Measurements from ENCODE around the gene TMEM156.
"Not testable (repeated sequence)": the region's sequence is repeated elsewhere in the genome, so short reads cannot be mapped to it uniquely, and the experiment has no call there.

The TMEM156 gene

DNA sequence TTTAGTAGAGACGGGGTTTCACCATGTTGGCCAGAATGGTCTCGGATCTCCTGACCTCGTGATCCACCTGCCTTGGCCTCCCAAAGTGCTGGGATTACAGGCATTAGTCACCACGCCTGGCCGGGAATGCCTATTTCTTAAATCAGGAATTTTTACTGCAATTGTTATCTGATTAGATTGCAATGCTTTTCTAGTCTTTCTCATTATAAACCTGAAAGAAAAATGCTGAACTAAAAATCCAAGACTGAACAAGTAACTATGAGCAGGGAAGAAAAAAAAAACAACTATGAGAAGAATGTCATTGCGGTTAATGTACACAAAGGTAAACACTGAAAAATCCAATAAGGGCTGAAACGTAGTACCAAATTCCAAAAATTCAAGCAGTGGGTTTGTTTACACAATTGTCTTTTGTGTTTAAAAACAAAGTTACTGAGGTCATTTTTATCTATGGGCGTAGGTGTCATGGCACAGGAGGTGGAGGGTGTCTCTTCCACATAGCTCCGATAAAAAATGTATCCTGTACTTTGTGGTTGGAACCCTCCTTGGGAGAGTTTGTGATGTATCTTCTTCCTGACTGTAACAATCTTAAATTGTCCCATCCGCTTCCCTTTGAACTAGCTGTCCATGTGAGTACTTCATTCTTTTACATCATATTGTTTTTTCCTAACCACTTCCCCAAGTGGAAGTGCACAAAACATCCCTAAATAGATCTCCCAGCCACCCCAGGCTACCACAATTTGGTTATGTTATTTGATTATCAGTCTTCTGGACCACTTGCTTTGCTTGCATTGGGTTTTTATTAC, 11.1 kb upstream of the TMEM156 start:
- peak; percentile 7 for DNase-seq (ENCODE audit: low spot score)

GRCh38 chr4:39042366-39042765, 10.2 kb upstream of the TMEM156 start:
- DNase-seq (ENCODE audit: low spot score) = no peak

GRCh38 chr4:39039108-39039507, 6.9 kb upstream of the TMEM156 start:
- no peak for DNase-seq (ENCODE audit: low spot score)

DNA sequence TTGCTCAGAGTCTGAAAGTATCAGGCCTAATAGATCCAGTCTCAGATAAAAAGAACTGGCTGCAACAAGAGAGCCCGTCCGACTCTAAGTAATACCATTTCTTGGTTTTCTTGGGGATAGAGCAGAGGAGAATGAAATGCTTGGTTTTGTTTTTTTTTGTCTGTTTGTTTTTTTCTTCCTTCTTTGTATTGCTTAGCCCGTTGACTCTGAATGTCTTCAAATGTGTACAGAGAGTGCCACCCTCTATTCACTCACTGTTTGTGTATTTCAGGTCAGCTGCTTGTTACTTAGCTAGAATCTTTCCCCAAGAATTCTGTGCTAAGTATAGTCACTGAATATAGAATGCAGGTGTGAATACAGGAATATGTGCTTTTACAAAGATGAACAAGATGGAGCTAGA, 5.7 kb upstream of the TMEM156 start:
- peak; percentile 2 for DNase-seq (ENCODE audit: low spot score)

DNA sequence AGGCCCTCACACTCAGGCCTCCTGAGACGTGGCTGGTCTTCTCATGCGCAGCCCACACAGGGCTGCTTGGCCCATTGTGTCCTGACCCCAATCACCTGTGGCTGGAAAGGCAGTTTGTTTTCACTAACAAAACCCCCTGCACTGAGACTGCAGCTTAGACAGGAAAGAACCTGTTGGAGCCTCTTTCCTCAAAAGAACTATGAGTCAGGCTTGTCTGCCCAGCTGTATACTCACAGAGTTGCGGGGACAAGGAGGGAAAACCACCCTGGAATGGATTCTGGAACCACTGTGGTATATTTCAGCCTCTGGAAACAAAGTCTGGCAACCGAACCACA, 5.2 kb upstream of the TMEM156 start:
- peak; percentile 59 for DNase-seq (ENCODE audit: low spot score)

DNA sequence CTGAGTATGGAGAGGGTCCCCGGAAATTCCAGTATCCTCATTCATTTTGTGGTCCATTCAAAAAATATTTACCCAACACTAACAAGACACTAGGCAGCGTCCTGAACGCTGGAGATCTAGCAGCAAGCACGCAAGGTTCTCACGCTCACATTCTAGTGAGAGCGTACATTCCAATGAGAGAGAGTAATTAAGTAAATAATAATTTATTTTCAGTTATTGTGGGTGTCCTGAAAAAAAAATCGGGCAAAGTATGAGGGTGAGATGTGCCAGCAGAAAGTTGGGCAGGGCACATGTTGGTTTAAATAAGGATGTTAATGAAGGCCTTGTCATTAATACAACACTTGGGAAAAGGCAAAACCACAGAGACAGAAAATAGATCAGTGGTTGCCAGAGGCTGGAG, 4.0 kb upstream of the TMEM156 start:
- DNase-seq (ENCODE audit: low spot score) = peak; percentile 29

- DNase-seq (ENCODE audit: low spot score) = not testable (repeated sequence)
Measured at GRCh38 chr4:39031590-39032020, 604 bp downstream of the TMEM156 start.

- DNase-seq (ENCODE audit: low spot score) = no peak
Measured at GRCh38 chr4:39030725-39031124, 1.5 kb downstream of the TMEM156 start.

GRCh38 chr4:39029752-39030694, 2.2 kb downstream of the TMEM156 start:
- no peak for DNase-seq (ENCODE audit: low spot score)

DNA sequence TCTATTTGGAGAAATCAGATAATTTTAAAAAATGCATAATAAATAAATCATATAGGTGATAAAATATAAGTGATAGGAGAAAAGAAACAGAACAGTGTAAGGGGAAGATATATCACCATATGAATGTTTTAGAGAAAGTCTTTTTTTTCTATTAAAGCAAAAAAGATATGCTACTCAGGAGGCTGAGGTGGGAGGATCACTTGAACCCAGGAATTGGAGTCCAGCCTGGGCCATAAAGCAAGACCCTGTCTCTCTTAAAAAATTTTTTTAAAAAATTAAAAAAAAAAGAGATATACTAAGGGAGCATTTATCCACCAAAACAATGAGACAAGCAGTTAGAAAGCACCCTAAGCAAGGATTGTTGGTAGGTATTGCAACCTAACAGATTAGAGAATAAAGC, 6.1 kb downstream of the TMEM156 start:
- no peak for DNase-seq (ENCODE audit: low spot score)

GRCh38 chr4:39025552-39026085, 6.6 kb downstream of the TMEM156 start:
- DNase-seq (ENCODE audit: low spot score) = no peak

DNA sequence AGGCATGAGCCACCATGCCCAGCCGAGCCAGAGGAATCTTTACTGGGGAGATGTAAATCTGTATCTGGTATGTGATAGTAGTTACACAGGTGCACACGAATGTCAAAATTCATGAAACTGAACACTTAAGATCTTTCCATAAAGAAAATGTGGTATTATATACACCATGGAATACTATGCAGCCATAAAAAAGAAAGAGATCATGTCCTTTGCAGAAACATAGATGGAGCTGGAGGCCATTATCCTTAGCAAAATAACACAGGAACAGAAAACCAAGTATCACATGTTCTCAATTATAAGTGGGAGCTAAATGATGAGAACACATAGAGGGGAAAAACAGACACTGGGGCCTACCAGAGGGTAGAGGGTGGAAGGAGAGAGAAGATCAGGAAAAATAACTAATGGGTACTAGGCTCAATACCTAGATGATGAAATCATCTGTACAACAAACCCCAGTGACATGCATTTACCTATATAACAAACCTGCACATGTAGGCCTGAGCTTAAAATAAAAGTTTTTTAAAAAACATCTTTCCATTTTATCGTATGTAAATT, 7.8 kb downstream of the TMEM156 start:
- DNase-seq (ENCODE audit: low spot score) = no peak

DNA sequence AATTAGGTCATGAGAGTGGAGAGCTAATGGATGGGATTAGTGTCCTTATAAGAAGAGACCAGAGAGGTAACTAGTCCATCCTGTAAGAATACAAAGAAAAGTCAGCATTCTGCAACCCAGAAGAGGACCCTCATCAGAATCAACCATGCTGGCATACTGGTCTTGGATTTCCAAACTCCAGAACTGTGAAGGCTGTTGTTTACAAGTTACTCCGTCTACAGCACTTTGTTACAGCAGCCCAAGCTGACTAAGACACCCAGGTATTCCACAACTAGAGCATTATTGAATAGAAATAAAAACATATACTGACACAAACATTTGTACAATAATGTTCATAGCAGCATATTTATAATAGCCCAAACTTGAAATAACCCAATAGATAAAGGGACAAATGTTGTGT, 9.2 kb downstream of the TMEM156 start:
- DNase-seq (ENCODE audit: low spot score) = no peak

DNA sequence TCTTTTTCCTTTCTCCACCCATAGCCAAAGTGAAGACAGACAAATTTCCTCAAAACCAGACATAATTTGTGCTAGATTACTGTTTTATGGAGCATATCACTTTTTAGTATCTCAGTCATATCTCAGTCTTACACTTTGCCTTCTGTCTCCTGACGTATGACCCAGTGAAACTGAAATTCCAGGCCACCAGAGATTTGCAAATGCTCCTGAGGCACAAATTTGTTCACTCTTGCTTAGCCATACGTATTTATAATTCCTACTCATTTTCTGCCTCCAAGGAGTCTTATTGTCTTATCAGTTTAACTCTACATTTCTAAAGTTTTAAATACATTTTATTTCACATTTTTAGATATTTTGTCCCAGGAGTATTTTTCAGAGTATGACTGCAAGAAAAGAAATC, 10.0 kb downstream of the TMEM156 start:
- DNase-seq (ENCODE audit: low spot score) = no peak

DNA sequence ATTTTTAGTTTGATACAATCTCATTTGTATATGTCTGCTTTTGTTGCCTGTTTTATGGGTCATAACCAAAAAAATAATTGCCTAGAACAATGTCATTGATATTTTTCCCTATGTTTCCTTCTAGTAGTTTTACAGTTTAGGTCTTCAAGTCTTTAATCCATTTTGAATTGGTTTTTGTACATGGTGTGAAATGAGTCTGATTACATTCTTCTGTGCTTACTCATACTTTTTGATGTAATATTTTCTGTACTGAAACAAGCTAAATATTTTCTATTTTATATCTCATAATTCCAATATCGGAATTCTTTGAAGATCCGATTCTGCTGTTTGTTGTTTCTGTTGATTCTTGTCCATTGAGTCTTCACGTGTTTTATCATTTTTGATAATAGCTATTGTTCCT, 10.6 kb downstream of the TMEM156 start:
- no peak for DNase-seq (ENCODE audit: low spot score)

- no peak for DNase-seq (ENCODE audit: low spot score)
Measured at GRCh38 chr4:39020130-39020529, 12.1 kb downstream of the TMEM156 start.

GRCh38 chr4:39014028-39014427, 18.2 kb downstream of the TMEM156 start:
- no peak for DNase-seq (ENCODE audit: low spot score)

DNA sequence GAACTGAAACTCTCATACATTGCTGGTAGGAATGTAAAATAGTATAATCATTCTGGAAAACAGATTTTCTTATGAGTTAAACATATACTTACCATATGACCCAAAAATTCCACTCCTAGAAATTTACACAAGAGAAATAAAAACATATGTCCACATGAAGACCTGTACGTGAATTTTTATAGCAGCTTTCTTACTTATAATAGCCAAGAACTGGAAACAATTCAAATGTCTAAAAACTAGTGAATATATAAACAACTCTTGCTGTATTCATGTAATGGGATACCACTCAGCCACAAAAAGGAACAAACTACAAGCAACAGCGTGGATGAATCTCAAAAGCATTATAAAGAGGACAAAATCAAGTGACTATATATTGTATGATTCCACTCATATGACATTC, 27.5 kb downstream of the TMEM156 start:
- DNase-seq (ENCODE audit: low spot score) = no peak

DNA sequence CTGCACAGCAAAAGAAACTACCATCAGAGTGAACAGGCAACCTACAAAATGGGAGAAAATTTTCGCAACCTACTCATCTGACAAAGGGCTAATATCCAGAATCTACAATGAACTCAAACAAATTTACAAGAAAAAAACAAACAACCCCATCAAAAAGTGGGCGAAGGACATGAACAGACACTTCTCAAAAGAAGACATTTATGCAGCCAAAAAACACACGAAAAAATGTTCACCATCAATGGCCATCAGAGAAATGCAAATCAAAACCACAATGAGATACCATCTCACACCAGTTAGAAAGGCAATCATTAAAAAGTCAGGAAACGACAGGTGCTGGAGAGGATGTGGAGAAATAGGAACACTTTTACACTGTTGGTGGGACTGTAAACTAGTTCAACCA, 30.2 kb downstream of the TMEM156 start:
- DNase-seq (ENCODE audit: low spot score) = not testable (repeated sequence)

GRCh38 chr4:38995660-38996005, 36.6 kb downstream of the TMEM156 start:
- DNase-seq (ENCODE audit: low spot score) = peak; percentile 5

DNA sequence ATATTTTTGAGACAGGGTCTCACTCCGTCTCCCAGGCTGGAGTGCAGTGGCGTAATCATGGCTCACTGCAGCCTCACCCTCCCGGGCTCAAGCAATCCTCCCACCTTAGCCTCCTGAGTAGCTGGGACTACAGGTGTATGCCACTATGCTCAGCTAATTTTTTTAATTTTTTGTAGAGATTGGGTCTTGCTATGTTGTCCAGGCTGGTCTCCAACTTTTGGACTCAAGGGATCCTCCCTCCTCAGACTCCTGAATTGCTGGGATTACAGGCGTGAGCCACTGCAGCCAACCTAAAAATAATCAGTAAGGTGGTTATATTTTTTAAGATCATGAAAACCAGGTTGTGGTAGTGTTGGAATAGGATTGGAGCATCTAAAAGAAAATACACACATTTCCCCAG, 38.1 kb downstream of the TMEM156 start:
- no peak for DNase-seq (ENCODE audit: low spot score)

DNA sequence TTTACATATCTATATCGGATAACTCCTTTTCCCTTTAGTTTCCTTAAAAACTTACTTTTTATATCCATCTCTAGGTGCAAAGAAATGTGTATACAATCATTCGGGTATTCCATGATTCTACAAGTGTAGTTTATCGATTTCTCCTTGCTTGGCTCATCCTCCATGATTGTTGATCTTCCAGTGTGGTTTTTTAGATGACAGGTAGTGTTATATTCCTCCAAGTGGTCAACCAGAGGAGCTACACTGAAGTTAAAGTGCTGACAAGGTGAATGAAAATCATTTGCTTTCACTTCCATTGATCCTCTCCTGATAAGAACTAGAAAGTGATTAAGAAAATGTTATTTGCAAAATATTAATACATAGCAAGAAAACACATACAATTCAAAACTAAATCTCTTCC, 38.5 kb downstream of the TMEM156 start:
- DNase-seq (ENCODE audit: low spot score) = no peak

DNA sequence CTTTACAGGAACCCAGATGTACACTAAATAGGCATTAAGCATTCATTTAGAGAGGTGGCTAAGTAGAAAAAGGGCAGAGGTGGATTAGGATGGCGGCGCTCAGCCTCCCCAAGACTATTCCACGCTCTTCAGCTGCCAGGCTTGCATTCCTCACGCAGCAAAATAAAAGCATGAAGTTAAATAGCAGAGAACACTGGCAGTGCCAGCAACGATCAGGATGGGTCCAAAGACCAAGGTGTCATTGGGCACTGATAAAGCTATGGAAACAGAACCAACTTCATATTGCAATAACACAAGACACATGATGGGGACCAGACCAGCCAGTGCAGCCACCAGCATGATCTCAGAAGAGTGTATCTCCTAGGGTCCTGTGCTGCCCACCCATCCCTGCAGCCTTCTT, 42.0 kb downstream of the TMEM156 start:
- no peak for DNase-seq (ENCODE audit: low spot score)

Measured in kidney tubule cell (primary cell).